Daoy (cell line): Measurements from ENCODE around the gene PPP4R3C. TPM values are rescaled to one million over a fixed set of nuclear protein-coding genes. Genes with fewer than 3 reads are reported as not detected.
A peak's percentile ranks its signal among the peaks of the same experiment; 100 is the strongest.
"Not testable (repeated sequence)": the region's sequence is repeated elsewhere in the genome, so short reads cannot be mapped to it uniquely, and the experiment has no call there.

ENCODE experiments used
- DNase-seq: peaks from one replicate; pipeline ENCODE4 v3.0.0-alpha.2; 2015; ENCODE audit warnings: low read depth
- total RNA-seq: library from RNA; depleted of rRNA; stranded (reverse); fragments of >200 nt; shearing (Covaris generic); gene quantifications from 2 replicates; pipeline ENCODE4 v1.2.3, GENCODE V29; 2014; rRNA removed

PPP4R3C gene
- total RNA-seq, result 0.40 and 0.74 TPM in 2 replicates

DNA sequence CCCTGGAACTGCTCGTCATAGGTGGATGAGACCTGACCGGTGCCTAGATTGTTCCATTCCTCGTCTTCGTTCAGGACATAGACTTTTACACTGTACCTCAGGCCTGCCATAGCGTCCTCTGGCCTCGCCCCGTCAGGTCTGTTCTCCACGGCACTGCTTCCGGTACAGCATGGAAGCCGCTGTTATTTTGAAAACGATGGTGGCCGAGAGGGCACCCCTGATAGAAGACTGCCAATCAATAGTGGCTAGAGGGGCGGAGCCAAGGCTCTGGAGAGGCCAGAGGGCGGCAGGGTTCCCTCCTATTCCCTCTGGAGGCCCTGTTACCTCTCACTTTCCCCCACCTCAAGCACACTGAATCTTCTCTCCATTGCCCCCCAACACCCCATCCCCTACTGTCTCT is at the start of gene PPP4R3C:
TSS of gene PPP4R3C (minus strand) at position 155 of the 400 bp plus-strand sequence. CDS start at position 110, 45 bp downstream.
- peak; percentile 0 for DNase-seq

DNA sequence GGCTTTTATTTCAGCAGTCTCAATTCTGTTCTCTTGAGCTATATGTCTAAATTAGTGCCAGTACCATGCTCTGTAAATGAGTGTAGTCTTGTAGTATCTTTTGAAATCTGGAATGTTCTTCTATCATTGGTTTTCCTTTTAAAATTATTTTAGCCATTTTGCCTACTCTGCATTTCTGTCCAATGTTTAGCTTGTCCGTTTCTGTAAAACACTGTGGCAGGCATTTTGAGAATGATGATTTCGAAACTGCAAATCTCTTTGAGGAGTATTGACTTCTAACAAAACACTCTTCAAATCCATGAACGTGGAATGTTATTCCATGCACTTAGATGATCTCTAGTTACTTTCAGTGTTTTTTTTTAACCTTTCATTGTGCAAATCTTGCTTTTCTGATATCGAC is 28.3 kb upstream of the PPP4R3C start:
- DNase-seq, result no peak

DNA sequence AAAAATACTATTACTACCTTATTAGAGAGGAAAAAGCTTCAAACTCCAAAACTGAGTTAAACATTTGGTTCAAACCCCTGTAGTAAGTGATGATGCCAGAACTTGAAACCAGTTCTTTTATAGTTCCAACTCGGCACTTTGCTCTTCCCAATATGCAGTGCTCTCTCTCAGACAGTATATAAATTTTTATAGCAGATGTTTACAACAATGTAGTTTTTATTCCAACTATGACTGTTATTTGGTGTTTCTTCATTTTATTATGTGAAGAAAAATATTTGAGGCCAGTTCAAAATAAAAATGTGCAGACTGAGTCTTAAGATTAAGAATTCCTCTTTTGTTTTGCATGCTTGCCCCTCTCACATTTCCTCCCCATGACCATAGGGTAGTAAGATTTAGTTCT is 2.9 kb upstream of the PPP4R3C start:
- DNase-seq, result no peak

DNA sequence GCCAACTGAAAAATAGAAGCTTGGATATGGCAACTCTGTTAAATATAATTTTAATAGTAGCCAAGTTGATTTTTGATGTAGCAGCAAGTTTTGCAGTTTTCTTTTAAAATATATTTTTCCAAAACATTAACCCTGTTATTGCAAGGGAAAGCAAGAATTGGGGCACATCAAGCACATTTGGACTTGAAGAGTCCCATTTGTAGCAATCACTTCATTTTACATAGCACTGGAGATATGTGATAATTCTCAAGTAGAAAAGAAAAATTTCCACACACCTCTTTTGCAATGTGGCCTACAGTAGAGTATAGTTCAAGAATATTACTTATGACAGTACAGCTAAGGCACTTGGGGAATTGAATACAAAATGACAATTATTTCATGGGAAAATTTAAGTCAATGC is 1.9 kb upstream of the PPP4R3C start:
- DNase-seq, result no peak

DNA sequence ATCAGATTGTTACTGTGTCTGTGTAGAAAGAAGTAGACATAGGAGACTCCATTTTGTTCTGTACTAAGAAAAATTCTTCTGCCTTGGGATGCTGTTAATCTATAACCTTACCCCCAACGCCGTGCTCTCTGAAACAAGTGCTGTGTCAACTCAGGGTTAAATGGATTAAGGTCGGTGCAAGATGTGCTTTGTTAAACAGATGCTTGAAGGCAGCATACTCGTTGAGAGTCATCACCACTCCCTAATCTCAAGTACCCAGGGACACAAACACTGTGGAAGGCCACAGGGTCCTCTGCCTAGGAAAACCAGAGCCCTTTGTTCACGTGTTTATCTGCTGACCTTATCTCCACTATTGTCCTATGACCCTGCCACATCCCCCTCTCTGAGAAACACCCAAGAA is 4.0 kb downstream of the PPP4R3C start:
- DNase-seq, result not testable (repeated sequence)

DNA sequence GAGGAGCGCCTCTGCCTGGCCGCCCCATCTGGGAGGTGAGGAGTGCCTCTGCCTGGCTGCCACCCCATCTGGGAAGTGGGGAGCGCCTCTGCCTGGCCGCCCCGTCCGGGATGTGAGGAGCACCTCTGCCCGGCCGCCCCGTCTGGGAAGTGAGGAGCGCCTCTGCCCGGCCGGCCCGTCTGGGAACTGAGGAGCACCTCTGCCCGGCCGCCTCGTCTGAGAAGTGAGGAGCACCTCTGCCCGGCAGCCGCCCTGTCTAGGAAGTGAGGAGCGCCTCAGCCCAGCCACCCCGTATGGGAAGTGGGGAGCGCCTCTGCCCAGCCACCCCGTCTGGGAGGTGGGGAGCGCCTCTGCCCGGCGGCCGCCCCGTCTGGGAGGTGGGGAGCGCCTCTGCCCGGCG is 4.6 kb downstream of the PPP4R3C start:
- not testable (repeated sequence) for DNase-seq

DNA sequence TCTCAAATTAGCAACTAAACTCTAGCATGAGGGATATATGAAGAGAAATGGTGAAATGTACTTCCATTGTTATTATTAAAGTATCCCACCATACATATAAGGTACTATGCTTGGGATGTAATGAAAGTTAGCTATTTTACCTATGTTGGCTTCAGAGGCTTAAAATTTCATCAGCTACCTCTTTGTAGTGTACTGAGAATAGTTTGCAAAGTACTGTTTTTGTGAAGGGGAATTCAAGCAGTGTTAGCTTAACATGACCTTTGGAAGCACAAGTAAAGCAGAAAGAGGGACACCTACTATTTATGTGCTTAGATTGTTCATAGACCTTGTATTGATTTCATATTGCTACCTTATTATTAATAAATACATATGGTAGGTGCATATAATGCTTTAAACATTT is 11.8 kb downstream of the PPP4R3C start:
- DNase-seq, result no peak

DNA sequence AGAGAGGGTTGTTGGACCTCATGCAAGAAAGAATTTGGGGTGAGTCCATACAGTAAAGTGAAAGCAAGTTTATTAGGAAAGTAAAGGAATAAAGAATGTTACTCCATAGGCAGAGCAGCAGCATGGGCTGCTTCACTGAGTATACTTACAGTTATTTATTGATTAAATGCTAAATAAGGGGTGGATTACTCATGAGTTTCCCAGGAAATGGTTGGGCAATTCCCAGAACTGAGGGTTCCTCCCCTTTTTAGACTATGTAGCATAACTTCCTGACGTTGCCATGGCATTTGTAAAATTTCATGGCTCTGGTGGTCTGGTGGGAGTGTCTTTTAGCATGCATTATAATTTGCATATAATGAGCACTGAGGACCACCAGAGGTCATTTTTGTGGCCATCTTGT is 16.7 kb downstream of the PPP4R3C start:
- DNase-seq, result no peak

DNA sequence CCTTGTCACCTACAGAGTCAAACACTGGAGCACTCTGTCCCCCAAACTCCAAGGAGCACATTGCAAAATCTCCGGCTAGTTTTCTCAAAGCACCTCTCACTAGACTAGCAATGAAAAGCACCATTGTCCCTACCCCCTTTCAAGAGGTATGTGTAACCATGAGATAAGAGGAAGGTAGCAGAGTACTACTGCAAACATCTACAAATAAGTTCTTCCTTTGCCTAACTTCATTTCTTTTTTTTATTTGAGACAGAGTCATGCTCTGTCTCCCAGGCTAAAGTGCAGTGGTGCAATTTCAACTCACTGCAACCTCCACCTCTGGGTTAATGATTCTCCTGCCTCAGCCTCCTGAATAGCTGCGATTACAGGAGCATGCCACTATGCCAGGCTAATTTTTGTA is 17.7 kb downstream of the PPP4R3C start:
- no peak for DNase-seq

DNA sequence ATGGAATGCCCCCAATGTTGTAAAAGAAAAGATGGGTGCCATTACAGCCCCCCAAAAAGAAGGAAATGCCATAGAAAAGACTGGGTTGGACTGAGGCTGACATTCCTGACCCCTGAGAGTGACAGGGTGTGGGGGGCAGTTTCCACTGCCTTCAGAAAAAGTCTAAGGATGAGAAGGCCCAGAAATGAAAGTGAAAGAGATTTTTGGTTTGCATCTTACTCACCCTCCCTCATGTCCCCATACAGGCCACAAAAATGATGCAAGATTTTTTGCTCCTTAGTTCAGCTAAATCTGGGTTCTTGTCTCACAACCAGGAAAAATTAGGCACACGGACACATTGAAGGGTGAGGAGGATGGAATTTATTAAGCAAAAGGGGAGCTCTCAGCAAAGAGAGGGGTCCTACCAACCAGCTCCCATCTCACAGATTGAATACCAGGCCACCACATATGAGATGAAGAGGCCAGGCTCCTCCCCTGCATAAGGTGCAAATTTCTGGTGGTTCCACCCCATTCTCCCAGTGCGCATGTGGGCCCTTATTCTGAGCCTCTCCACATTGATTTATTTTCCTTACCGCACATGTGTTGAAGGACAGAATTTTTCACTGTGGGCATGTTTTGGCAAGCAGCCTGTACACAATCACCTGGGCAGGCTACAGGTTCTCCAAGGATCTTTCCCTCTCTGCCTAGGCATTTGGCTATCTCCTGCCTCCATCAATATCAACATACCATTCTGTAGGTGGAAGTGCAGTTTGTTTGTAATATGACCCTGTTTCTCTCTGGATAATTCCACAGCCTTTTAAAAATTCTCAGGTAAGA is 18.8 kb downstream of the PPP4R3C start:
- no peak for DNase-seq

DNA sequence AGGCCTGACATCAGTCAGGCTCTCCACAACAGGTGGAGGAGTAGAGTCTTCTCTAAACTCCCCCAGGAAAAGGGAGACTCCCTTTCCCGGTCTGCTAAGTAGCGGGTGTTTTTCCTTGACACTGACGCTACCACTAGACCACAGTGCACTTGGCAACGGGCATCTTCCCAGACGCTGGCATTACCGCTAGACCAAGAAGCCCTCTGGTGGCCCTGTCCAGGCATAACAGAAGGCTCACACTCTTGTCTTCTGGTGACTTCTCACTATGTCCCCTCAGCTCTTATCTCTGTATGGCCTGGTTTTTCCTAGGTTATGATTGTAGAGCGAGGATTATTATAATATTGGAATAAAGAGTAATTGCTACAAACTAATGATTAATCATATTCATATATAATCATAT is 20.7 kb downstream of the PPP4R3C start:
- DNase-seq, result not testable (repeated sequence)

DNA sequence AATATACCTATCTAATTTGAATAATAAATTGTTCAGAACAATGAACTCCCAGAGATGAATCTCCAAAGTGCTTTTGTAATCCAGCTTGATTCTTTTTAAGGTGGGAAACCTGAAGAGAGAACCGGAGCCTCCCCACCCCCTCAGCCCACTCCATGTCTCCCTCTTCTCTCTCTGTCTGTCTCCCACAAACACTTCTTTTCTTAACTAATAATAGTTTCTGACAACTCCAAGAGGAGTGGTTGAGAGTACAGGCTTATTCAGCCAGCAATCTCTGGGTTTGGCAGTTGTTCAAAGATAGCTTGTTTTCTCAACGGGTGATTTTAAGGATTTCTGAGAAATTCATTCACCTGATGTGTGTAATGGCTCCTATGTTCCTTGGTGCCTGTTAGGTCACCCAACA is 23.4 kb downstream of the PPP4R3C start:
- DNase-seq, result no peak

DNA sequence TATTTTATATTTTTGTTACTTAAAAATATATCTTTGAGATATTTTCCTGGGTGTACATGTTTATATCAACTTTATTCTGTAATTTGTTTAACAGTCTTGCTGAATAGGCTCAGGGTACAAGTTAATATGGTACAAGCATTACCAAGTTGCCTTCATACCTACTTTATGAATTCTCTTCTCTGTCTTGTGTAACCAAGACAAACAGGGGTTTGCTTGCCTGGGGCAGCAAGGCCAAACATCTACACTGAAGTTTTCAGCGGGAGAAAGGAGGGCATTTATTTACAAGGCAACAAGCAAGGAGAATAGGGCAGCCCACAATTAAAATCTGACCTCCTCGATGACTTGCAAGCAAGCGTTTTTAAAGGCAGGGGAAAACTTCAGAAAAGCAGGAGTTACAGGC is 24.2 kb downstream of the PPP4R3C start:
- DNase-seq, result no peak

DNA sequence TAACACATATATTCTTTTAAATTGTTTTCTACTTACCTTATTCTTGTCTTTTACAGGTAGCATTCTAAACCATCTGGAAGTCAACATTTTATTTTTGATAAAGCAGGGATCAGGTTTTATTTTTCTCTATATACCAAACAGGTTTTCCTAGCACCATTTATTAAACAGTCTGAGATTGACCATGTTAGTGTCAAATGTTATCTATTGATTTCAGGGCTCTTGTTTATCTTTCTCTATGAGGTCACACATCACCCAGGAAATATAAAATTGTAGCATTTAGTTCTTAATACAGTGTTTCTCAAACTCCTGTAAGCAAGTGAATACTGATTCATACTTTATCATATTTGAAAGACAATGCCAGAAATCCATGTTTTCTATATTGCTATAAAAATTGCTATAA is 28.1 kb downstream of the PPP4R3C start:
- DNase-seq, result no peak

Other genes with a start within 250 kb of the PPP4R3C start
- 0.80 TPM in 1 of 2 replicates, not detected in the other for gene DCAF8L2, start 127.0 kb upstream of the PPP4R3C start, total RNA-seq